Amniotic epithelial cell (primary cell): ENCODE results near the gene POTEF.
"Not testable (repeated sequence)": the region's sequence is repeated elsewhere in the genome, so short reads cannot be mapped to it uniquely, and the experiment has no call there.

Experiments
- DNase-seq: peaks from one replicate; pipeline ENCODE4 v3.0.0-alpha.2; 2010; ENCODE audit warnings: low read depth

The POTEF gene

GRCh38 chr2:130152816-130153595 lies 24.0 kb upstream of the POTEF start:
- DNase-seq = no peak

GRCh38 chr2:130152136-130152815 lies 23.3 kb upstream of the POTEF start:
- DNase-seq = not testable (repeated sequence)

- not testable (repeated sequence) for DNase-seq
Observed at GRCh38 chr2:130151145-130151512, 22.1 kb upstream of the POTEF start.

GRCh38 chr2:130150181-130151144 lies 21.4 kb upstream of the POTEF start:
- DNase-seq = no peak

GRCh38 chr2:130148515-130148914 lies 19.5 kb upstream of the POTEF start:
- DNase-seq = not testable (repeated sequence)

- peak; percentile 9 for DNase-seq
Observed at GRCh38 chr2:130145006-130145414, 16.0 kb upstream of the POTEF start, which contains the start of gene CCDC74B. TSS of gene CCDC74B (minus strand) at chr2:130145112. CDS start at chr2:130144996, 116 bp downstream.

- not testable (repeated sequence) for DNase-seq
Observed at GRCh38 chr2:130143266-130144039, 14.4 kb upstream of the POTEF start.

GRCh38 chr2:130142396-130143265 lies 13.6 kb upstream of the POTEF start:
- DNase-seq = not testable (repeated sequence)

- DNase-seq = not testable (repeated sequence)
Observed at GRCh38 chr2:130141645-130142370, 12.8 kb upstream of the POTEF start.

GRCh38 chr2:130141002-130141401 lies 12.0 kb upstream of the POTEF start:
- not testable (repeated sequence) for DNase-seq

GRCh38 chr2:130140516-130140915 lies 11.5 kb upstream of the POTEF start:
- not testable (repeated sequence) for DNase-seq

GRCh38 chr2:130139331-130140280 lies 10.6 kb upstream of the POTEF start:
- not testable (repeated sequence) for DNase-seq

GRCh38 chr2:130138841-130139251 lies 9.8 kb upstream of the POTEF start:
- not testable (repeated sequence) for DNase-seq

- not testable (repeated sequence) for DNase-seq
Observed at GRCh38 chr2:130138326-130138725, 9.3 kb upstream of the POTEF start.

- not testable (repeated sequence) for DNase-seq
Observed at GRCh38 chr2:130137118-130137517, 8.1 kb upstream of the POTEF start.

- not testable (repeated sequence) for DNase-seq
Observed at GRCh38 chr2:130136546-130136945, 7.5 kb upstream of the POTEF start.

GRCh38 chr2:130135692-130136541 lies 6.9 kb upstream of the POTEF start:
- no peak for DNase-seq
